ENCODE measurements around the gene NAGK.
"Not testable (repeated sequence)": the region's sequence is repeated elsewhere in the genome, so short reads cannot be mapped to it uniquely, and the experiment has no call there.

NAGK gene

DNA sequence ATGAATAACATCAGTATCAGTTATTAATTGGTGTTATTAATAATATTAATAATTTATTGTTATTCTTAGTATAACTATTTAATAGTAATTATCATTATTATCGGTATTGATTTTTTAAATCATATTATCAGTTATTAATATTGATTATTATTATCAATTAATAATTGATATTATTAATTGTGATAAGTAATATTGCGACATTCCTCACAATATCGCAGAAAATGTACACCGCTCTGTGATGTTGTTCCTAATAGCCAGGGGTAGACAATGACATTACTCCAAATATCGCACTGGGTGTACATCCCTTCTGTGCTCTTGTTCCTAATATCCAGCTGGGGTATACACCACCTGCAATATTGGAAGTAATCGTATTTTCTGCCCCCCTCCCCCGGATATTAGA is 23.3 kb upstream of the NAGK start:
- H3K27ac Mint-ChIP-seq = no peak overlapping the region
- H3K4me1 Mint-ChIP-seq = peaks cover 21% of the 10 kb centered on the region
- H3K4me3 Mint-ChIP-seq = no peak overlapping the region
- no peaks in the 10 kb centered on the region for H3K9me3 Mint-ChIP-seq
- H3K36me3 Mint-ChIP-seq (ENCODE audit: low read depth) = no peaks in the 10 kb centered on the region
- TF ChIP-seq, protein P1, sequence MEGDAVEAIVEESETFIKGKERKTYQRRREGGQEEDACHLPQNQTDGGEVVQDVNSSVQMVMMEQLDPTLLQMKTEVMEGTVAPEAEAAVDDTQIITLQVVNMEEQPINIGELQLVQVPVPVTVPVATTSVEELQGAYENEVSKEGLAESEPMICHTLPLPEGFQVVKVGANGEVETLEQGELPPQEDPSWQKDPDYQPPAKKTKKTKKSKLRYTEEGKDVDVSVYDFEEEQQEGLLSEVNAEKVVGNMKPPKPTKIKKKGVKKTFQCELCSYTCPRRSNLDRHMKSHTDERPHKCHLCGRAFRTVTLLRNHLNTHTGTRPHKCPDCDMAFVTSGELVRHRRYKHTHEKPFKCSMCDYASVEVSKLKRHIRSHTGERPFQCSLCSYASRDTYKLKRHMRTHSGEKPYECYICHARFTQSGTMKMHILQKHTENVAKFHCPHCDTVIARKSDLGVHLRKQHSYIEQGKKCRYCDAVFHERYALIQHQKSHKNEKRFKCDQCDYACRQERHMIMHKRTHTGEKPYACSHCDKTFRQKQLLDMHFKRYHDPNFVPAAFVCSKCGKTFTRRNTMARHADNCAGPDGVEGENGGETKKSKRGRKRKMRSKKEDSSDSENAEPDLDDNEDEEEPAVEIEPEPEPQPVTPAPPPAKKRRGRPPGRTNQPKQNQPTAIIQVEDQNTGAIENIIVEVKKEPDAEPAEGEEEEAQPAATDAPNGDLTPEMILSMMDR (IDR thresholded peaks at IDR 0.05) = no peak
- DNase-seq = no peak
- peaks cover 29% of the 10 kb centered on the region for H3K27me3 Mint-ChIP-seq (ENCODE audit: low read depth, poor library complexity)

DNA sequence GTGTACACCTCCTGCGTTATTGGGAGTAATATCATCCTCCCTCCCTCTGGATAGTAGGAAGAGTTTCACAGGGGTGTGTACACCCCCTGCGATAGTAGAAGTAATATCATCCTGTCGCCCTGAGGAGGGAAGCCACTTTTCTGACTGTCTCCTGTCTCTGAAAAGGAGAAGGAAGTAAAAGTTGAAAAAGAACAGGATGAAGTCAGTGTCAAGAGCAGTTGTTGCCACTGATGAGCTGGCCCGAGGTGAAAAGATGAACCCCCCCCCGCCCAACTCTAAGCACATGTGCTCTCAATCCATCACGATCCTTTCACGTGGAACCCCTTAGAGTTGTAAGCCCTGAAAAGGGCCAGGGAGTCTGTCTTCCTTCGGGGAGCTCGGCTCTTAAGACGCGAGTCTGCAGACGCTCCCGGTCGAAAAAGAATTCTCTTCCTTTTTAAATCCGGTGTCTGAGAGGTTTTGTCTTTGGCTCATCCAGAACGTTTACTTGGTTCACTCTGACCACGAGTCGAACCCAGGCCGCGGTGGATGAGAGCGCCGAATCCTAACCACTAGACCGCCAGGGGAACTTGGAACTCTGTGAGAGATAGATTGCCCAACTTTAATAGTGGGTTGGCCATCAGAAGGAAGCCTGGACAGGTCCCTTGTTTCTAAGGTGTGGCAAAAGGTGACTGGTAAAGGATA is 22.4 kb upstream of the NAGK start:
- no peak overlapping the region for H3K4me3 Mint-ChIP-seq
- no peaks in the 10 kb centered on the region for H3K36me3 Mint-ChIP-seq (ENCODE audit: low read depth)
- peaks cover 20% of the 10 kb centered on the region for H3K27me3 Mint-ChIP-seq (ENCODE audit: low read depth, poor library complexity)
- TF ChIP-seq, protein P1 (IDR thresholded peaks at IDR 0.05) = no peak
- no peak for DNase-seq
- H3K9me3 Mint-ChIP-seq = no peaks in the 10 kb centered on the region
- no peak overlapping the region for H3K27ac Mint-ChIP-seq
- H3K4me1 Mint-ChIP-seq = peaks cover 21% of the 10 kb centered on the region

DNA sequence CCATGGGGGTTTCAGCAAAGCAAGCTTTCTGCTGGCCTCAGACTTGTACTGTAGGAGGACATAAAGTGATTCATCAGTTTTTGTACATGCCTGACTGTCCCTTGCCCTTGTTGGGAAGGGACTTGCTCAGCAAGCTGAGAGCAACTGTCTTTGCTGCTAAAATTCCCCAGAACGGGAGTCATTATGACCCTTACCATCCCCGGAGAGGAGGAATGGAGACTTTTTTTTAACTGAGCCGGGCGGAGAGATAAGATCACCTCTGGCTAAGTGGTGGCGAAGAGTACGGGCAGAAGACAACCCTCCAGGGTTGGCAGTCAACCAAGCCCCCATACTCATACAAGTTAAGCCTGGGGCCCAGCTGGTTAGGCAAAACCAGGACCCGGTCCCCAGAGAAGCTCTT is 20.4 kb upstream of the NAGK start:
- Mint-ChIP-seq H3K27me3 (ENCODE audit: low read depth, poor library complexity) (peaks cover 22% of the 10 kb centered on the region), H3K36me3 (ENCODE audit: low read depth) (no peaks in the 10 kb centered on the region), H3K27ac (peak overlapping the region; percentile 86), H3K4me3 (no peak overlapping the region), H3K4me1 (peaks cover 21% of the 10 kb centered on the region), H3K9me3 (no peaks in the 10 kb centered on the region)
- TF ChIP-seq, protein P1 (IDR thresholded peaks at IDR 0.05) = no peak
- no peak for DNase-seq

DNA sequence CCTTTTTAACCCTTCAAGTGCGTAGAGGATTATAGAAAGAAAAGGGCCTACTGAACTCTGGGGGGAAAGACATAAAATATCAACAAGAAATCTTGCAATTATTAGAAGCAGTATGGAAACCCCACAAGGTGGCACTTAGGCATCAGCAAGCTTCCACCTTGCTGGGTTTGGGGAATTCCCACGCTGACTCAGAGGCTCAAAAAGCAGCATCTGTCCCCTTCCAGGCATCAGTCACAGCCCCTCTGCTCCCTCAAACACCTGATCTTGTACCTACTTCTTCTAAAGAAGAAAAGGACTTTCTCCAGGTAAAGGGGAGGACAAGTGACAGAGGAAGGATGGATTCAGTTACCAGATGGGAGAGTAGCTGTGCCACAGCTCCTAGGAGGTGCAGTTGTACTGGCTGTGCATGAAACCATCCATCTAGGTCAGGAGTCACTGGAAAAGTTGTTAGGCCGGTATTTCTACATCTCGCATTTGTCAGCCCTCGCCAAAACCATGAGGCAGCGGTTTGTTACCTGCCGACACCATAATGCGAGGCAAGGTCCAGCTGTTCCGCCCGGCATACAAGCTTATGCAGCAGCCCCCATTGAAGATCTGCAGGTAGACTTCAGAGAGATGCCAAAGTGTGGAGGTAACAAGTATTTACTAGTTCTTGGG is 18.6 kb upstream of the NAGK start:
- not testable (repeated sequence) for H3K27ac Mint-ChIP-seq; H3K36me3 Mint-ChIP-seq (ENCODE audit: low read depth); H3K9me3 Mint-ChIP-seq; H3K4me3 Mint-ChIP-seq; DNase-seq
- H3K4me1 Mint-ChIP-seq = peaks cover 21% of the 10 kb centered on the region
- H3K27me3 Mint-ChIP-seq (ENCODE audit: low read depth, poor library complexity) = peaks cover 22% of the 10 kb centered on the region

DNA sequence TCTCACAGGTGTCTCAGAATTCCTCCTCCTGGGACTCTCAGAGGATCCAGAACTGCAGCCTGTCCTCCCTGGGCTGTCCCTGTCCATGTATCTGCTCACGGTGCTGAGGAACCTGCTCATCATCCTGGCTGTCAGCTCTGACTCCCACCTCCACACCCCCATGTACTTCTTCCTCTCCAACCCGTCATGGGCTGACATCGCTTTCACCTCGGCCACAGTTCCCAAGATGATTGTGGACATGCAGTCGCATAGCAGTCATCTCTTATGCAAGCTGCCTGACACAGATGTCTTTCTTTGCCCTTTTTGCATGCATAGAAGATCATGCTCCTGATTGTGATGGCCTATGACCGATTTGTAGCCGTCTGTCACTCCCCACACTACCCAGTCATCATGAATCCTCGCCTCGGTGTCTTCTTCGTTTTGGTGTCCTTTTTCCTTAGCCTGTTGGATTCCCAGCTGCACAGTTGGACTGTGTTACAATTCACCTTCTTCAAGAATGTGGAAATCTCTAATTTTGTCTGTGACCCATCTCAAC is 13.2 kb upstream of the NAGK start:
- not testable (repeated sequence) for H3K27ac Mint-ChIP-seq; H3K4me1 Mint-ChIP-seq; H3K36me3 Mint-ChIP-seq (ENCODE audit: low read depth); H3K9me3 Mint-ChIP-seq; DNase-seq; H3K4me3 Mint-ChIP-seq
- H3K27me3 Mint-ChIP-seq (ENCODE audit: low read depth, poor library complexity) = peaks cover 45% of the 10 kb centered on the region

DNA sequence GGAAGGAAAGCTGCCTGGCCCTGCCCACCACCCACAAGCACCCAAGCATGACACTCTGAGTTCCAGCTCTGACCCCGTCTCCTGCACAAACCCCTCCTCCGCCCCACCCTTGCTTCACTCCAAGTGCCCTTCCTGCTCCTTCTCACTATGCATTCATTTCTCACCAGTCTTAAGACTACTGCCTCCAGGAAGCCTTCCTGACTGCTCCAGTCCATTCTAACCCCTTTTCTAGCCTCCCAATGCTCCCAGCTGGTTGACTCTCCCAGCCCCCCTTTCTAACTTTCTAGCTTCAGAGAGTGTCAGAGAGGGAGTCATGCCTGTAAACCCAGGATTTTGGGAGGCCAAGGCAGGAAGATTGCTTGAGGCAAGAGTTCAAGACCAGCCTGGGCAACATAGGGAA is 8.2 kb upstream of the NAGK start:
- no peaks in the 10 kb centered on the region for H3K36me3 Mint-ChIP-seq (ENCODE audit: low read depth)
- no peak overlapping the region for H3K27ac Mint-ChIP-seq
- no peak for DNase-seq
- H3K27me3 Mint-ChIP-seq (ENCODE audit: low read depth, poor library complexity) = peaks cover 67% of the 10 kb centered on the region
- no peaks in the 10 kb centered on the region for H3K9me3 Mint-ChIP-seq
- H3K4me3 Mint-ChIP-seq = no peak overlapping the region
- H3K4me1 Mint-ChIP-seq = peaks cover 8% of the 10 kb centered on the region
- TF ChIP-seq, protein P1 (IDR thresholded peaks at IDR 0.05) = no peak

DNA sequence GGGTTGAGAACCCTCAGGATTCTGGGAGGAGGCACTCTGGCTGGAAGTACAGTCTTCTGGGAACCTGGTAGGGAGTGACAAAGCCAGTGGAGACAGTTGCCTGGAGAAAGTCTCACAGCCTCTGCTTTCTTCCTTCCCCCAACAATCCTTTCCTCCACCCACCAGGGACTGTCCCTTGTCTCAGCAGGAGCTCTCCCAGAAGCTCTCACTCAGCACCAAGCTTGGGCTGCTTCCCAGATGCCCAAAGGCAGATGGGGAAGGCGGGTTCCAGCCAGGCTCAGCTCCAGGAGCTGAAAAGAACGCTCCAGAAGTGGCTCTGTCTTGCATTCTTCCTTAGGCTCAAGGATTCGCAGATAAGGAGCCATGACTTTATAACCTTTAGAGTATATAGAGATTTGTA is 7.6 kb upstream of the NAGK start:
- Mint-ChIP-seq H3K36me3 (ENCODE audit: low read depth) (no peaks in the 10 kb centered on the region), H3K27ac (no peak overlapping the region), H3K4me3 (no peak overlapping the region), H3K27me3 (ENCODE audit: low read depth, poor library complexity) (peaks cover 73% of the 10 kb centered on the region), H3K4me1 (peaks cover 8% of the 10 kb centered on the region), H3K9me3 (no peaks in the 10 kb centered on the region)
- TF ChIP-seq, protein P1 (IDR thresholded peaks at IDR 0.05) = no peak
- DNase-seq = no peak
